GM19438 (cell line): ENCODE data around the gene DLG2.
A peak's percentile ranks its signal among the peaks of the same experiment; 100 is the strongest.
"Not testable (repeated sequence)": the region's sequence is repeated elsewhere in the genome, so short reads cannot be mapped to it uniquely, and the experiment has no call there.

Experiments
- ATAC-seq: cut with Tn5 transposase; IDR thresholded peaks from one replicate; pipeline ENCODE4 v1.9.1; 2021; ENCODE audit warnings: low read depth; ENCODE audit not compliant: unreplicated experiment

Gene DLG2

DNA sequence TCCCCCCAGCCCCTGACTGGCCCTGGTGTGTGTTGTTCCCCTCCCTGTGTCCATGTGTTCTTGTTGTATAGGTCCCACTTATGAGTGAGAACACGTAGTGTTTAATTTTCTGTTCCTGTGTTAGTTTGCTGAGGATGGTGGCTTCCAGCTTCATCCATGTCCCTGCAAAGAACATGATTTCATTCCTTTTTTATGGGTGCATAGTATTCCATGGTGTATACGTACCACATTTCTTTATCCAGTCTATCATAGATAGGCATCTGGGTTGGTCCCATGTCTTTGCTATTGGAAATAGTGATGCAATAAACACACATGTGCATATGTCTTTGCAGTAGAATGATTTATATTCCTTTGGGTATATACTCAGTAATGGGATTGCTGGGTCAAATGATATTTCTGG lies 1895.9 kb downstream of the DLG2 start:
- not testable (repeated sequence) for ATAC-seq

GRCh38 chr11:83728281-83728680 lies 1898.9 kb downstream of the DLG2 start:
- ATAC-seq = no peak

GRCh38 chr11:83727251-83727650 lies 1899.9 kb downstream of the DLG2 start:
- ATAC-seq = no peak

DNA sequence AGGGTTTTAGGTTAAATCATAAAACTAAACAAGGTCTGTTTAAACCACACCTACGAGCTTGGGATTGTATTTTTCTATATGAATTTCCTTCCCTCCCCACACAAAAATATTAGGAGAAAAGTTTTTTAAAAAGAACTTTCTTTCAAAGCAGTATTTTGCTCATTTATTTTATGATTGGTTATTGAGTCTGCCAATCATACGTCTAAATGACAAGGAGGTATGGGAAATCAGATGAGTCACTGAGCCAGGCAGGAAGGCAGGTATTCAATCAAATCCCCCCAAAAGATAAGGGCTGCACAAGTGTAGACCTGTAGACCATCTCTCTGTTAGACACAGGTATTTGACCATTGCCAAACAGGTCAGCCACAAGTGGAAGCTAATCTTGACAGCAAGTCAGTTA lies 1900.8 kb downstream of the DLG2 start:
- no peak for ATAC-seq

- no peak for ATAC-seq
These were observed 1901.4 kb downstream of the DLG2 start for GRCh38 chr11:83725728-83726127.

- no peak for ATAC-seq
These were observed 1901.9 kb downstream of the DLG2 start for GRCh38 chr11:83725269-83725560.

DNA sequence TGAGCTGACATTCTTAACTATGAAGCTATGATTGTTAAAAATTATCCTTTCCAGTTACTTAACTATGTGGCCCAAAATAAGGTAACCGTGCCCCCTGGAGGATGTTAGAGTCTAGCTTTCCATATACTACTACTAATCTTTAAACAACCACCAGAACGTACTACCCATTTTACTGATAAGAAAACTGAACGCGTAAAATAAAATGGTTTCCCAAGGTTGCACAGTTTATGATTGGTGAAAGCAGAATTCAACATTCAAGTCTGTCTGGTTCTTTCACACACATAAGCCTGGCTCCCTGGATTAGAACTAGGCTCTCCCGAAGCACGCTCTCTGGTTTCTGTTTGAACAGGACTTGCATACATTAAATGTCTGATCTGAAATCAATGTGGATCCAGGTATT lies 1903.1 kb downstream of the DLG2 start:
- ATAC-seq = peak; percentile 56

DNA sequence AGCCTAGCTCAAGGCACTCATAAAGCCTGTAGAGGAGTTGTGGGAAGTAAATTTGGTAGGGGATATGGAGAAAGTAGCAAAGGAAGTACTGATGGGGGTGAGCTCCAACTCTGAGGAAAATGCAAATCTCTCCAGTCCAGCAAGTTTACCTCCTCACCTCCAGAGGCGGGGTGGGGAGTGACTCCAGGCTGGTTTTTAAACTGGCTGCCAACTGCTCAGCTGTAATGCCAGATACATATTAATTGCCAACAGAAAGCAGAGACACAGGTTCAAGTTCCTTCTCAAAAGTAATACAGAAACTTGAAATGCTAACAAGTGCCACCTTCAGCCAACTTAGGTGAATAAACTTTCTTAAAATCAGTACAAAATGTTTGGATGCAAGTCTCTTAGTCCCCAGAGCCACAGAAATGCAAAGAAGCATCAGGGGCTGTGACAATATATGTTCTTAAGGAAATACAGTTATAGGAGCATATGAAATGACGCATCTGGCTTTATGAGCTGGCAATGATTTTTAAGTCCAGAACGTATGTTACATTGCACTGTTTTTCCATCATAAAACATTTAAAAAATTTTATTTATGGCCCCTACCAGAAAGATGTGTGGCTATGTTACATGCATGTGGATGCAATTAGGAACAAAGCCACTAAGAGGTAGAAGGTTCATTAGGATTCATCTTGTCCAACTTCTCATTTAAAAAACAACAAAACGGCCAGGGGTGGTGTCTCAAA lies 1904.6 kb downstream of the DLG2 start:
- no peak for ATAC-seq

DNA sequence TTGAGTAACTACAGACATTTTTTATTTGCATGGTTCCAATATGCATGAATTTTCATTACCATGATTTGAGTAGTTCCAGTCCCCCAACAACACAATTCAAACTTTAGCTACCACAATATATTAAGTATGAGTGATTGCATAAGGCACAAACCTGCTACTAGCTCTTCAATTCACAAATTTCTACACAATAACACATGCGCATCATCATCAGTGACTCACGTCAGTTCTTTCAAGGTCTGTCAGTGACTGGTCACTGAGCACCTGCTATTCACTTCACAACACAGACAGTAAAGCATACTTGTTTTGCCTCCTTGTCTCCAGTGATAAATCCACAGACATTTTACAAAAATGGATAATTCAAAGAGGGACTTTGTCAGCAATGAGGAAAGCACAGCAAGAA lies 1905.9 kb downstream of the DLG2 start:
- ATAC-seq = no peak

DNA sequence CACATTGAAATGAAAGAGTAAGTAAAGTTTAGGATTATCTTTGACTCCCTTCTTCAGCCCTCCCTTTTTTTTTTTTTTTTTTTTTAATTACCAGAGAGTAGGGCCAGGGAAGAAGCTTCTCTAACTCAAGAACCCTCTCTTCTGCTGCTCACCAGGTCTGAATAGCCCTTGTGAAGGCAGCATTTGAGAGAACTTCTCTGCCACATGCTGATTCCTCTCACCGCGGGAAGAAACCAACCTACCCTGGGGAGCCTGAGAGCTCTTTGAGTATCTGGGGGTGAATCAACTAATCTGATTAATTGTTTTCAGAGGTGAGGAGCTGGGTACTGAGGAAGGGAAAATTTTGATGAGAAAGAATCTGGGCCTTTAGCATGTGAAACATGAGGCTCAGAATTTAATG lies 1906.5 kb downstream of the DLG2 start:
- no peak for ATAC-seq

DNA sequence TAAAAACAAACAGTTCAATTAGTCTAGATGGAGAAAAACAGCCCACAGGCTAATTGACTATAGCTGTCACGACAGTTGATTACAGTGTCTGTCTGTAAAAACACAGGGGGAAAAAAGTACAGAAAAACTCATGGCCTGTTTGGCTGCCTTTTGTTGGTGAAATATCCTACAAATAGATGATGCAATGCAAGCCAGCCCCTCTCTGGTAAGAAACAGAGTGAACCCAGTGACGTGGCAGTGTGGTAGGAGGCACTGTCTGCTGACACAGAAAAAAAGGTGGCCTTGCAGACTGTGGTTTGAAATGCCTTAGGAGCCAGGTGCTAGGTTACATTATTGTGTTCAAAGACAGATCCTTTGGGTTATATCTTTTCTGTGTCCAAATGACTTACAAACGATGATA lies 1909.6 kb downstream of the DLG2 start:
- ATAC-seq = no peak

DNA sequence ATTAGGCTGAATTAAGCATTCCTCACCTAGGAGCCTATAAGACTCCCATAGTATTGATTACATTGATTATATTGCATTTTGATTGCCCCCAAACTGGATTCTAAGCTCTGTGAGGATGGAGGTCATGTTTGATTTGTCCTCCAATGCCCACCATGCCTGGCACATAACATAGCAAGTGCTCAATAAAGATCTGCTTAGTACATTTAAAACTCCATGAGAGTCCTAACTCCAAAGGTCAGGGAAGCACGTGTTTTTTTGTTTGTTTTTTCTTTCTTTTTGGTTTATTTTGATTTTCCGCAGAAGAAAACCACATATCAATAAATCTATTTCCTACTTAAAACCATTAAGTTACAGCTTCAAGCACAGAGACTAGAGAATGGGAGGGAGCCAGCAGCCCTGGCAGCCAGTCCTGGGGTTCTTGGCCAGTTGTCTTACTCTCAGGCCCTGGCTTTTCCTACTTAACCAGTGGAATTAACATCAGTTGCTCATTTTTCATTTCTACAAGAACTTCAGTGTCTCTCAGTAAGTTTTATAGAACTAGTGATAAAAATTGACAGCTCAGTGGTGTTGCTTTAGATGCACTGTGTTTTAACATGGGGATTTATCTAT lies 1911.1 kb downstream of the DLG2 start:
- no peak for ATAC-seq

- ATAC-seq = no peak
These were observed 1913.4 kb downstream of the DLG2 start for GRCh38 chr11:83713708-83714107.

DNA sequence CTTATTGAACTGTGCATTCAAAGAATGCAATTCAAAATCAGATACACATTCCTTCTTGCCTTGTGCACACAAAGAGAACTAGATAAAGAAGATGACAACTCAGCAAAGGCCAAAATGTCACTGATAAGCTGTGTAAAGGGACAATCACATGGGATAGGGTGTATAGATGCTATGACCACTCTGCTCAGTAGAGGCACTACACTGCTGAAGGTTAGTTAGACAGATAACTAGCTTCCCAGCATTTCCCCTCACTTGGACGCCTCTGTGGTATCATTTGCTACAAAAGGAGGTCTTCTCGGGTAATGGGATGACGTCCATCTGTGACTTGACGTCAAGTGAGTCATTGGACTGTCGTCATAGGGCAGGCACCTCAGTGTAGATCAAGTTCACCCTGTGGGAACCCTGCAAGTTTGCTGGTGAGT lies 1916.0 kb downstream of the DLG2 start:
- ATAC-seq = no peak

- ATAC-seq = no peak
These were observed 1917.7 kb downstream of the DLG2 start for GRCh38 chr11:83709434-83709833.

DNA sequence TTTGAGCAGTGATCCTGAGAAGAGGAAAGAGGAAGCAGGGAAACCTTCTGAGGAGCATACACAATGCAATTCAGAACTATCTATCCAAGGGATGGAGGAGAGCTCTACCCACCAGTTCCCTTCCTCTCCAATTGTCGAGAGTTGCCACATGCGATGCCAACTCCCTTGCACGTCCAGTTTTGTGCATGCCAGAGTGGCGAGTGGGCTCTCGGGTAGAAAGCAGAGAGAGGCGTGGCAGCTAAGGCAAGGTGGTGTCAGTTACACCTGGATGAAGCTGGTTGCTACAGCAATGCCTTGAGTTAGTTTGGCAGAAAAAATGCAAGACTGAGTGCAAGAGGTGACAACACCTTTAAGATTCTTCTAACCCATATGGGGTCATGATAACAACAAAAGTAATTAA lies 1920.6 kb downstream of the DLG2 start:
- no peak for ATAC-seq

DNA sequence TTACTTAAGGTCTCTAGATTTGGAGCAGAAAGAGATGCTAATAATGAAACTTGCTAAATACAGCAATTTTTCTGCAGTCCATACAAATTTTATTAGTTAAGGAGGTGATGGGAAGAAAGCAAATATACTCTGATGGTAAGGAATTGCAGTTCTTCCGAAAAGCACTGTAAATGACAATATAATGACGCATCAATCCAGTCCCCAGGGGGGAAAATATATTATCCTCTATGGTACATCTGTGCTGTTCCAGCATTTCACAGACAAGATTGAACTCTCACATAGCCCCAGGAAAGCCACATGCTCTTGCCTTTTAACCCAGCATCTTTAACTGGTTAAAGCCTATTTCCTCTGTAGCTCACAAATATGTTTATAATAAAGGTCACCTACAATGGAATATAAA lies 1924.3 kb downstream of the DLG2 start:
- no peak for ATAC-seq

DNA sequence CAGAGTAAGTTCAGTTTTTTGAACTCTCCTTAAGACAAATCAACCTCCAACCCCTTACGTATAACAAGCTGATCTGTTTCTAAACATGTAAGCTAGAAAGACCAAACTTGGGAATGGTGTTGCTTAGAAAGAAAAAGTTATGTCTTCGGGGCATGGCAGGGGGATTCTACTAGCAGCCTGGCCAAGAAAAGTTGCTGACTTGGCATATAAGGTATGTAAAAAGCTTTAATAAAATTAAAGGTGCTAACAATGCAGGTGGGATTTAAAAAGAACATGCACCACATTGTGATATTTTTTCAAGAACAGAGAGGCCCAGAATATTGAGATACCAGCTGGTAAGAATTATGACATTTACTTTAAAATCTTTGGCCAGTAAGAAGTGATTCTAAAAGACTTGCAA lies 1929.6 kb downstream of the DLG2 start:
- ATAC-seq = no peak

- no peak for ATAC-seq
These were observed 1932.1 kb downstream of the DLG2 start for GRCh38 chr11:83695046-83695445.

DNA sequence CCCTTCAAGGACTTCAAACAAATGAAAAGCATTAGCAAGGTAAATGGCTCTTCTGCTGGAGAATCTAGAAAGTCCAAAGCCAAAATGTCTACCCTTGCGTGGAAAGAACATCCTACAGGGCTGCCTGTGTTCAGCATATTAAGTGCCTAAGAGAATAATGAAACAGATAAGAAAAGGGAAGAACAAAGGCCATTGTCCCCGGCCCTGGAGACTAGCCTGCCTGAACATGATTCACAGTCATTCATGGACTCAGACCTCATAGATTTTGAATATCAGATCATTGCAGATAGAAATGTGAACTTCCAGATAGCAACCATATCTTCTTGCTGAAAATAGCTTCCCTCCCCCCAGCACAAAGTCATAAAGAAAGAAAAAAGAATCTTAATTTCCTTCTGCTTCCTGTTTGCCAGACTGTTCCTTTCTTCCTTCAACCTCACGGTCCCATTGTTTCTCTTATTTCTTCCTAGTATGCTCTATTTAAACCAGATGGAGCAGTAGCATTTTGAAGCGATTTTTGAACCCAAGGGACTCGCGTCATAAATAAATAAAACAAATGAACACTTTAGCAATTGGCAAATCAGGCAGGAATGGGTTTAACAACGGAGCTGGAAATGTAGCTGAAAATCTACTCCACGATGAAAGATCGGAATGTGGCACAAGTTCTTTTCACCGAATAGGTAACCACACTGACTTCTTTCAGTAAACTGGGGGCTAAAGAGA lies 1932.8 kb downstream of the DLG2 start:
- ATAC-seq = no peak

GRCh38 chr11:83693306-83693992 lies 1933.7 kb downstream of the DLG2 start:
- ATAC-seq = no peak
